H1 (cell line): ENCODE results near the gene CRYBB1. TPM values are rescaled to one million over a fixed set of nuclear protein-coding genes. Genes with fewer than 3 reads are reported as not detected.
A peak's percentile ranks its signal among the peaks of the same experiment; 100 is the strongest.

Source experiments
- CTCF ChIA-PET: fragments of 300-600 bp; sonication (Branson Sonifier 250); formaldehyde crosslinking; loops from one replicate; lab custom pipeline; 2021; ENCODE audit not compliant: partially characterized antibody; lab: Charles Lee
- POLR2A ChIA-PET: fragments of 300-600 bp; sonication (Branson Sonifier 250); formaldehyde crosslinking; loops from one replicate; lab custom pipeline; 2021; ENCODE audit warnings: inconsistent platforms; ENCODE audit not compliant: partially characterized antibody; lab: Charles Lee
- DNase-seq, 2 experiments: peaks; one replicate each; pipeline versions ENCODE4 v3.0.0 to v3.0.0-alpha.2; 2010 to 2022; ENCODE audit warnings: low spot score in 2 of 2, low read depth in 1 of 2, mixed read lengths in 1 of 2
- FAIRE-seq: peaks from 2 replicates; lab custom pipeline; 2011; peaks lifted over from hg19 to GRCh38; lab: Jason Lieb, UNC
- H2AFZ ChIP-seq: 2 replicates; pipeline ENCODE4 v1.8.1; 2012; ENCODE audit warnings: low read length, inconsistent platforms
- H2AK5ac ChIP-seq: 2 replicates; pipeline ENCODE4 v1.6.1; 2013; ENCODE audit warnings: low read depth, low read length
- H2BK120ac ChIP-seq: replicated peaks from 2 replicates; pipeline ENCODE3; 2013; ENCODE audit warnings: low read depth, low read length, inconsistent platforms
- H2BK12ac ChIP-seq: 2 replicates; pipeline ENCODE4 v1.6.1; 2013; ENCODE audit warnings: low read depth, low read length
- H2BK15ac ChIP-seq: 2 replicates; pipeline ENCODE4 v1.6.1; 2013; ENCODE audit warnings: low read length
- H2BK20ac ChIP-seq: 2 replicates; pipeline ENCODE4 v1.6.1; 2013; ENCODE audit warnings: low read length
- H2BK5ac ChIP-seq: 2 replicates; pipeline ENCODE4 v1.6.1; 2013; ENCODE audit warnings: low read depth, low read length
- H3K14ac ChIP-seq: 2 replicates; pipeline ENCODE4 v1.6.1; 2013; ENCODE audit warnings: inconsistent platforms; ENCODE audit not compliant: insufficient read length
- H3K18ac ChIP-seq: 2 replicates; pipeline ENCODE4 v1.6.1; 2013; ENCODE audit warnings: low read length; ENCODE audit errors: extremely low read depth
- H3K23ac ChIP-seq: 2 replicates; pipeline ENCODE4 v1.6.1; 2013; ENCODE audit warnings: inconsistent platforms; ENCODE audit not compliant: insufficient read length
- H3K23me2 ChIP-seq: 2 replicates; pipeline ENCODE4 v1.6.1; 2013; ENCODE audit warnings: low read depth, low read length
- H3K27ac ChIP-seq: 2 replicates; pipeline ENCODE4 v1.6.1; 2011; ENCODE audit warnings: low read depth, low read length, inconsistent platforms
- H3K27me3 ChIP-seq, 4 experiments: replicated peaks in 1 of 4; 1 replicate in 1 of 4; 2 replicates in 3 of 4; pipeline versions ENCODE4 v1.6.1 to v1.8.1; 2011 to 2013; ENCODE audit warnings: low read length in 3 of 4, mild to moderate bottlenecking in 3 of 4, inconsistent platforms in 2 of 4, mixed read lengths in 2 of 4, moderate library complexity in 1 of 4; ENCODE audit not compliant: control insufficient read depth in 3 of 4, insufficient read depth in 3 of 4; ENCODE audit errors: extremely low read depth in 1 of 4
- H3K36me3 ChIP-seq, 4 experiments: 2 replicates each; pipeline versions ENCODE4 v1.6.1 to v1.8.1; 2011 to 2013; ENCODE audit warnings: mild to moderate bottlenecking in 4 of 4, low read length in 3 of 4, moderate library complexity in 2 of 4, control low read depth in 1 of 4, inconsistent platforms in 1 of 4; ENCODE audit not compliant: insufficient read depth in 4 of 4, control insufficient read depth in 2 of 4
- H3K4ac ChIP-seq: replicated peaks from 2 replicates; pipeline ENCODE3; 2013; ENCODE audit warnings: low read length, low read depth, mixed read lengths, inconsistent platforms; ENCODE audit not compliant: insufficient read length
- H3K4me1 ChIP-seq, 4 experiments: replicated peaks in 1 of 4; 1 replicate in 1 of 4; 2 replicates in 3 of 4; pipeline versions ENCODE4 v1.6.1 to v1.8.1; 2011 to 2013; ENCODE audit warnings: low read length in 3 of 4, inconsistent platforms in 2 of 4, mixed read lengths in 1 of 4; ENCODE audit not compliant: insufficient read depth in 4 of 4, control insufficient read depth in 3 of 4
- H3K4me2 ChIP-seq, 2 experiments: 2 replicates each; pipeline versions ENCODE4 v1.6.1 to v1.8.1; 2011 to 2013; ENCODE audit warnings: low read depth in 2 of 2, low read length in 2 of 2, control low read depth in 1 of 2, inconsistent platforms in 1 of 2, mild to moderate bottlenecking in 1 of 2; ENCODE audit not compliant: insufficient read depth in 1 of 2
- H3K4me3 ChIP-seq, 4 experiments: fragments of 200-600, 300-600 bp in 1 of 4; sonication (generic), shearing (Covaris generic), sonication (Bioruptor Twin) in 1 of 4; 2 replicates each; pipeline versions ENCODE4 v1.5.1 to v1.8.1; 2011 to 2016; ENCODE audit warnings: low read length in 4 of 4, low read depth in 3 of 4, control low read depth in 2 of 4, inconsistent platforms in 2 of 4, mild to moderate bottlenecking in 2 of 4, mixed read lengths in 1 of 4, moderate library complexity in 1 of 4; ENCODE audit not compliant: insufficient read depth in 2 of 4; ENCODE audit errors: extremely low read depth in 1 of 4
- H3K56ac ChIP-seq: replicated peaks from 2 replicates; pipeline ENCODE3; 2013; ENCODE audit warnings: low read depth, mild to moderate bottlenecking, mixed read lengths, low read length, inconsistent platforms; ENCODE audit not compliant: insufficient read length
- H3K79me1 ChIP-seq: 2 replicates; pipeline ENCODE4 v1.6.1; 2013; ENCODE audit warnings: low read depth, low read length, control low read depth
- H3K79me2 ChIP-seq, 2 experiments: 2 replicates each; pipeline versions ENCODE4 v1.6.1 to v1.8.1; 2012 to 2013; ENCODE audit warnings: low read length in 2 of 2, mild to moderate bottlenecking in 2 of 2, inconsistent platforms in 1 of 2; ENCODE audit not compliant: insufficient read depth in 2 of 2, control insufficient read depth in 1 of 2
- H3K9ac ChIP-seq, 4 experiments: replicated peaks in 1 of 4; 1 replicate in 1 of 4; 2 replicates in 3 of 4; pipeline versions ENCODE4 v1.6.1 to v1.8.1; 2011 to 2013; ENCODE audit warnings: low read depth in 3 of 4, low read length in 3 of 4, control low read depth in 2 of 4, mild to moderate bottlenecking in 2 of 4, moderate library complexity in 2 of 4, inconsistent platforms in 1 of 4; ENCODE audit errors: extremely low read depth in 1 of 4
- H3K9me3 ChIP-seq, 2 experiments: 2 replicates each; pipeline versions ENCODE4 v1.6.1 to v1.8.1; 2012 to 2013; ENCODE audit warnings: mild to moderate bottlenecking in 2 of 2, moderate library complexity in 2 of 2, control low read depth in 1 of 2, inconsistent platforms in 1 of 2, low read depth in 1 of 2, low read length in 1 of 2, mixed read lengths in 1 of 2; ENCODE audit not compliant: insufficient read depth in 2 of 2
- H4K20me1 ChIP-seq, 2 experiments: replicated peaks in 1 of 2; 2 replicates each; pipeline versions ENCODE3 to v1.8.1; 2011 to 2013; ENCODE audit warnings: inconsistent platforms in 2 of 2, low read length in 2 of 2, mild to moderate bottlenecking in 1 of 2; ENCODE audit not compliant: insufficient read depth in 2 of 2, control insufficient read depth in 1 of 2
- H4K5ac ChIP-seq: 2 replicates; pipeline ENCODE4 v1.6.1; 2013; ENCODE audit warnings: low read length, low read depth, mixed read lengths, inconsistent platforms; ENCODE audit not compliant: insufficient read length
- H4K8ac ChIP-seq: 2 replicates; pipeline ENCODE4 v1.8.0; 2013; ENCODE audit warnings: mild to moderate bottlenecking, moderate library complexity, low read length, inconsistent platforms; ENCODE audit not compliant: insufficient read depth; ENCODE audit errors: extremely low read depth
- H4K91ac ChIP-seq: replicated peaks from 2 replicates; pipeline ENCODE3; 2013; ENCODE audit warnings: low read length, mixed read lengths, inconsistent platforms; ENCODE audit not compliant: insufficient read length
- MAFK ChIP-seq: IDR thresholded peaks from 2 replicates; pipeline ENCODE4 v1.6.1; 2012; ENCODE audit warnings: low read depth, mild to moderate bottlenecking, improper control_type of control experiment, low read length
- POLR2AphosphoS5 ChIP-seq: IDR thresholded peaks from 2 replicates; pipeline ENCODE4 v1.6.1; 2011; ENCODE audit warnings: low read depth, low read length
- WGBS, 2 experiments: shearing (Covaris generic) in 1 of 2; methylation state at CpG; one replicate each; pipeline versions ENCODE4 v1.1.6 to v1.1.7; 2013 to 2015; ENCODE audit warnings: low lambda C conversion rate in 2 of 2, mixed read lengths in 2 of 2, inconsistent platforms in 1 of 2, low coverage in 1 of 2, missing lambda C conversion rate in 1 of 2; ENCODE audit not compliant: insufficient replicate concordance in 2 of 2, insufficient coverage in 1 of 2, insufficient read length in 1 of 2; ENCODE audit errors: extremely low coverage in 1 of 2, missing lambda C conversion rate in 1 of 2; 5-methylcytosine and 5-hydroxymethylcytosine counted together
- polyA plus RNA-seq, 7 experiments: library from polyadenylated mRNA; depleted of rRNA in 3 of 7; stranded (reverse) in 5 of 7; unstranded in 2 of 7; fragments of >200 nt in 5 of 7; fragments of 200-250 nt in 2 of 7; gene quantifications; 1 replicate in 5 of 7; 2 replicates in 1 of 7; 4 replicates in 1 of 7; pipeline versions ENCODE4 v1.2.1 to v1.2.3, GENCODE V29; 2011 to 2013; ENCODE audit warnings: missing spikeins in 2 of 7, mixed read lengths in 2 of 7
- total RNA-seq: library from RNA; stranded (reverse); fragmentation: NEBNext Ultra II Directional; extraction: Animal tissue kit (Norgen Biotek cat#: 25700); gene quantifications from 2 replicates; pipeline ENCODE4 v1.2.1, GENCODE V29; 2021

CRYBB1 gene
- total and polyA plus RNA-seq, 2 of the 8 experiments (the other 6 are each of a cell fraction or from before 2014, with no cell fraction given), result 1.7 to 6.0 TPM

DNA sequence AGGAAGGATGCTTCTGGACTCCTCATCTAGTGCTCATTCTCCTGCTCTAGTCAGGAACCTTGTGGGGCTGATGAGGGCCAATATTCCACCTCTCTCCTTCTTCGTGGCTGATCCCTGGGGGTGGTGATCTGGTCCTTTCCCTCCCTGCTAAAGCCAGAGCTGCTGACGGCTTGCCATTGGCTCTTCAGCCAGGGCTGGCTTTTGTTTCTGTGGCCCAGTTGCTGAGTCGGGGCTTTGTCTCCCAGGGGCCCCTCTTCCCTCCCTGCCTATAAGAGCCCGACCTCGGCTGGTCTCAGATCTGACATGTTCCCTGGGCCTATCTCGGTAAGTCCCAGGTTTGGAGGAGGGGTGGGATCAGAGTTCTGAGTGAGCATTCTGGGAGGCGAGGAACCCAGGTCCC is 3.8 kb upstream of the CRYBB1 start, which contains the start of gene CRYBA4:
CRYBA4 (plus strand) TSS at position 301 of the 400 bp plus-strand sequence. CDS start 634 bp downstream, outside the sequence.
- TF ChIP-seq MAFK (peak; percentile 4; the same call in 1 of the 2 replicates), POLR2AphosphoS5 (no peak)
- FAIRE-seq, result no peak
- H2AFZ ChIP-seq, result no peak within 1 kb of the TSS
- H2BK12ac ChIP-seq, result no peak within 1 kb of the TSS
- H3K4me1 ChIP-seq, result peaks cover 6 to 15% (median 13%) of the 10 kb centered on the region in 4 experiments
- H3K4ac ChIP-seq, result no peak within 1 kb of the TSS
- peak within 1 kb of the TSS; percentile 27 for H2BK120ac ChIP-seq
- H3K36me3 ChIP-seq, result no peaks in the 10 kb centered on the region
- H3K23ac ChIP-seq, result no peak within 1 kb of the TSS
- no peaks in the 10 kb centered on the region for H4K20me1 ChIP-seq
- H4K91ac ChIP-seq, result no peak within 1 kb of the TSS
- no peaks in the 10 kb centered on the region for H3K79me2 ChIP-seq
- H3K9ac ChIP-seq, result no peak within 1 kb of the TSS
- CTCF ChIA-PET, result interaction anchor here (0.9 to 1.4 kb wide), 4 partner anchors 12 to 88 kb away, joined by 3 to 6 read pairs (median 4); no protein-coding TSS in a partner anchor
- H3K4me2 ChIP-seq, result no peak within 1 kb of the TSS
- no peak within 1 kb of the TSS for H3K18ac ChIP-seq
- no peak for DNase-seq
- H2BK15ac ChIP-seq, result peak within 1 kb of the TSS; percentile 7; the same call in 1 of the 2 replicates
- H3K4me3 ChIP-seq, result no peak within 1 kb of the TSS
- H3K79me1 ChIP-seq, result no peaks in the 10 kb centered on the region
- H4K5ac ChIP-seq, result no peak within 1 kb of the TSS
- H3K27me3 ChIP-seq, result no peaks in the 10 kb centered on the region; a peak in 1 of 7 replicates
- POLR2A ChIA-PET, result no interaction called here
- no peak within 1 kb of the TSS for H2BK20ac ChIP-seq
- no peak within 1 kb of the TSS for H3K56ac ChIP-seq
- no peak within 1 kb of the TSS for H2AK5ac ChIP-seq
- H3K9me3 ChIP-seq, result 0 out of 4 replicates have a peak, but pooled peaks cover 0 to 3% of the 10 kb centered on the region in 2 experiments
- 83% methylated on average over 6 of the region's 7 CpGs; no CpG with 5 or more reads in 1 of the 2 experiments for WGBS, 2 experiments
- H3K27ac ChIP-seq, result no peak within 1 kb of the TSS
- H2BK5ac ChIP-seq, result no peak within 1 kb of the TSS
- H3K23me2 ChIP-seq, result no peaks in the 10 kb centered on the region
- no peak within 1 kb of the TSS for H4K8ac ChIP-seq
- H3K14ac ChIP-seq, result no peak within 1 kb of the TSS
